WERI-Rb-1 (cell line): Measurements from ENCODE around the gene LRG1.

Experiments used
- DNase-seq: peaks from one replicate; pipeline ENCODE4 v3.0.0-alpha.2; 2020
- H3K27ac ChIP-seq: fragments of 250-450 bp; sonication (Bioruptor Pico); 2 replicates; pipeline ENCODE4 v1.5.1; 2020; ENCODE audit warnings: mild to moderate bottlenecking, moderate library complexity
- H3K27me3 ChIP-seq: fragments of 250-450 bp; sonication (Bioruptor Pico); 2 replicates; pipeline ENCODE4 v1.5.1; 2021; ENCODE audit warnings: mild to moderate bottlenecking, low read depth, moderate library complexity; ENCODE audit not compliant: insufficient read depth, severe bottlenecking
- H3K36me3 ChIP-seq: fragments of 250-450 bp; sonication (Bioruptor Pico); 2 replicates; pipeline ENCODE4 v1.5.1; 2020; ENCODE audit warnings: mild to moderate bottlenecking, moderate library complexity
- H3K4me3 ChIP-seq: 2 replicates; pipeline ENCODE4 v1.5.1; 2011; ENCODE audit warnings: low read depth, mild to moderate bottlenecking, control low read depth, low read length
- H3K9me3 ChIP-seq: fragments of 250-450 bp; sonication (Bioruptor Pico); 2 replicates; pipeline ENCODE4 v1.5.1; 2021; ENCODE audit warnings: mild to moderate bottlenecking, moderate library complexity; ENCODE audit not compliant: severe bottlenecking
- CTCF ChIP-seq: IDR thresholded peaks from 2 replicates; pipeline ENCODE4 v1.5.1; 2011; ENCODE audit warnings: low read depth, mild to moderate bottlenecking, control low read depth, inconsistent platforms, low read length

LRG1 gene

DNA sequence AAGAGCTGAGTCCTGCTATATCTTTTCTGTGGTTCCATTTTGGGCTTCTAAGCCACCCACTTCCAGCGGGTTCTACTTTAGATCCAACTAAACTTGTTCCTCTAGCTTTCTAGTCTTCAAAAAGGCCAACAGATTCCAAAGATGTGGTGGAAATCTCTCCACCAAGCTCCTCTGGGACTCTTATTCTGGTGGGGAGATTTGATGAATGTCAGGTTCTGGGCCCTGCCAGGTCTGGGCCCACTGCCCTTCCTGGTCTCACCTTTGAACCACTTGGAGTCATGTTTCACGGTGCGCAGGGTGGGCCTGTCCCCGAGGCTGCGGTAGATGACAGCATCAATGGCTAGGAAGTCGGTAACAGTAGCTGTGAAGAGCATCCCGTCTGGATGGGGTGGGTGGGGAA is 14.9 kb upstream of the LRG1 start:
- H3K36me3 ChIP-seq = peaks cover 69% of the 10 kb centered on the region
- no peaks in the 10 kb centered on the region for H3K9me3 ChIP-seq
- H3K27me3 ChIP-seq = no peaks in the 10 kb centered on the region
- no peak overlapping the region for H3K4me3 ChIP-seq
- DNase-seq = no peak
- TF ChIP-seq CTCF = no peak
- H3K27ac ChIP-seq = no peak overlapping the region

- Histone ChIP-seq H3K27ac (no peak overlapping the region), H3K36me3 (peaks cover 79% of the 10 kb centered on the region), H3K9me3 (no peaks in the 10 kb centered on the region), H3K27me3 (no peaks in the 10 kb centered on the region), H3K4me3 (no peak overlapping the region)
- TF ChIP-seq CTCF = no peak
- DNase-seq = no peak
These were observed 13.9 kb upstream of the LRG1 start for GRCh38 chr19:4553775-4554174.

DNA sequence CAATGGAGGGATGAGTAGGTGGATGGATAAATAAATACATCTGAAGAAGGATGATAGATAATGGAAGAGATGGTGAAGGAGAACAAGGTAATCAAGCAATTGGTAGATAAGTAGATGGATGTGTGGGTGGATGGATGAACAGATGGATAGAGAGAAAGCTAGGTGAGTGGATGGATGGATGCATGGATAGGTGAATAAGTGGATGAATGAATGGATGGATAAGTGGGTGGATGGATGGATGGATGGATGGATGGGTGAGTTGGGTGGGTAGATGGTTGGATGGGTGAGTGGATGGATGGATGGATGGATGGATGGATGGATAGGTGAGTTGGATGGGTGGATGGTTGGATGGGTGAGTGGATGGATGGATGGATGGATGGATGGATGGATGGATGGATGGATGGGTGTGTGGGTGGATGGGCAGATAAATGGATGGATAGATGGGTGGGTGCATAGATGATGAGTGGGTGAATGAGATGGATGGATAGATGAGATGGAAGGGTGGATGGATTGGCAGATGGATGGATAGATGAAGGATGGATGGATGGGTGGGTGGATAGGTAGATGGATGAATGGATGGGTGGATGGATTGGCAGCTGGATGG is 13.4 kb upstream of the LRG1 start:
- Histone ChIP-seq H3K9me3 (no peaks in the 10 kb centered on the region), H3K27me3 (no peaks in the 10 kb centered on the region), H3K4me3 (no peak overlapping the region), H3K36me3 (peaks cover 84% of the 10 kb centered on the region), H3K27ac (no peak overlapping the region)
- DNase-seq = no peak
- no peak for TF ChIP-seq CTCF

- no peak overlapping the region for H3K4me3 ChIP-seq
- no peak for TF ChIP-seq CTCF
- H3K27me3 ChIP-seq = no peaks in the 10 kb centered on the region
- H3K27ac ChIP-seq = no peak overlapping the region
- no peaks in the 10 kb centered on the region for H3K9me3 ChIP-seq
- peaks cover 87% of the 10 kb centered on the region for H3K36me3 ChIP-seq
- DNase-seq = no peak
These were observed 12.6 kb upstream of the LRG1 start for GRCh38 chr19:4552525-4552819.

- H3K27me3 ChIP-seq = no peaks in the 10 kb centered on the region
- no peak for DNase-seq
- no peak overlapping the region; the same call in 1 of the 2 replicates for H3K27ac ChIP-seq
- no peaks in the 10 kb centered on the region for H3K9me3 ChIP-seq
- H3K36me3 ChIP-seq = peaks cover 88% of the 10 kb centered on the region
- H3K4me3 ChIP-seq = no peak overlapping the region
- no peak for TF ChIP-seq CTCF
These were observed 10.7 kb upstream of the LRG1 start for GRCh38 chr19:4550479-4551050.

GRCh38 chr19:4550018-4550417 is 10.2 kb upstream of the LRG1 start:
- H3K36me3 ChIP-seq = peaks cover 85% of the 10 kb centered on the region
- DNase-seq = no peak

More at GRCh38 chr19:4550018-4550417, 10.2 kb upstream of the LRG1 start:
- no peak for TF ChIP-seq CTCF
- no peak overlapping the region for H3K4me3 ChIP-seq
- no peaks in the 10 kb centered on the region for H3K27me3 ChIP-seq
- peak overlapping the region; percentile 53 for H3K27ac ChIP-seq
- no peaks in the 10 kb centered on the region for H3K9me3 ChIP-seq
